ELF-1 (cell line): Measurements from ENCODE around the gene LATS2.
"Not testable (repeated sequence)": the region's sequence is repeated elsewhere in the genome, so short reads cannot be mapped to it uniquely, and the experiment has no call there.

Experiments
- DNase-seq: peaks from one replicate; pipeline ENCODE4 v3.0.0-alpha.2; 2016; ENCODE audit warnings: low read depth, low spot score

The LATS2 gene

DNA sequence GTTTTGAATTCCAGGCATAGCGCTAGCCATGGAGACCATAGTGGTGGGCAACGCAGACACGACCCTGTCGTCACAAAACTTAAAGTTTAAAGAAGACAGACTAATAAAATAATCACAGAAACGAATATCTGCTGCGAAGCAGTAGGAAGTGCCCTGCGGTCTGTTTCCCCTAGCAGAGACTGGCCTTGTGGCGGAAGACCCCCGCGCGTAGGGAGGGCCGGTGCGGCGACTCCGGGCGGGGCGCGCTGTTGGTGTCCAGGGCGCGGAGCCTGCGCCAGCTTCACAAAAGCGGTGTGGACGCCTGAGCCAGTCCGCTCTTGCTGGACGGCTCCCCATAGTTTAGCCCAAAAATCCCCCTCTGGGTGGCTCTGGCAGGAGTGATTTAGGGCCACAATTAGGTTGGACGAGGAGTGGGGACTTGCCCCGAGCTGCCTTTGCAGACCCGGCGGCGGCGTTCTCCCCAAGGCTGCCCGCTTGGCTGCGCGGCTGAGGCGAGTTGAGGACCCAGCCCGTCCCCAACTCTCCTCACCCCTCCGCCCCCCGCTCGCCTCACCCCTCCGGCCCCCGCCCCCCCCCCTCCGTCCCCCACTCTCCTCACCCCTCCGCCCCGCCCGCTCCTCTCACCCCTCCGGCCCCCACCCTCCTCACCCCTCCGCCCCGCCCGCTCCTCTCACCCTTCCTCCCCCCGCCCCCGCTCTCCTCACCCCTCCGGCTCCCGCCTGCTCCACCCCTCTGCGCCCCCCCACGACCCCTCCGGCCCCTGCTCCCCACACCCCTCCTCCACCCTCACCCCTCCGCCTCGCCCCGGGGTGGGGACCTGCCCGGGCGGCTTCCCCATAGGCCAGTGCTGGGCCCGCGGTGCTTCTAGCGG, 14.2 kb upstream of the LATS2 start:
- DNase-seq = peak; percentile 82

DNA sequence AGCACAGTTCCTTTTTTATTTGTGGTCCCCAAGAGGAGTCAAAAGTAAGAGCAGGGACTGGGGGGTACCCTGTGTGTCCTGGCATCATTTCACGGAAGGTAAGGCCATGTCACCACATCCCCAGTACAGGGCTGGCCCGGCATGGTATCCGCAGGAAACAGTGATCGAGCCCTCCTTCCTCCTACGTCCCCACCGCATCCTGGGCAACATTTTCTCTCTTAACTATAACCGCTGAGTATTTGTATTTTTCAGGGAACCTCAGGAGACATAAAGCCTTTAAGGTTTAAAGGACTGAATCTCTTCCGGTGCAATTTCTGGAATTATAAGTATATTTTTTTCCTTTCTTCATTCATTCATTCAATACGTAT, 13.6 kb upstream of the LATS2 start:
- DNase-seq = no peak

DNA sequence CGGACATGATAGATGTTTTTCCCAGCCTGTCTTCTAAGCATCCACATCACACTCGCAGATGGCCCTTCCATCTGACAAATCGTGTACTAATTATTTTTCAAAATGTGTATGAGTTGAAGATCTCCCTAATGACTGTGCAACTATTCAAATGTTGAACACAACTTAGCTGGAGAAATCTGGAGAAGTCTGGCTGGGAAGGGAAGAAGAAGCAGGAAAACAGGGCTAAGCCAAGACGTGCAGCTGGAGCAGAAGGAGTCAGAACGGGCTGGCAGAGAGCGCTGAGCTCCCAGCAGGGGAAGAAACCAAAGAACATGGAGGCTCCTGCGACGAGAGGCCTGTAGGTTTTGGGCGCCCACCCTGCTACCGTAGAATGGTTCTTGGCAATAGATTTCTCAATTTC, 13.2 kb upstream of the LATS2 start:
- DNase-seq = no peak

DNA sequence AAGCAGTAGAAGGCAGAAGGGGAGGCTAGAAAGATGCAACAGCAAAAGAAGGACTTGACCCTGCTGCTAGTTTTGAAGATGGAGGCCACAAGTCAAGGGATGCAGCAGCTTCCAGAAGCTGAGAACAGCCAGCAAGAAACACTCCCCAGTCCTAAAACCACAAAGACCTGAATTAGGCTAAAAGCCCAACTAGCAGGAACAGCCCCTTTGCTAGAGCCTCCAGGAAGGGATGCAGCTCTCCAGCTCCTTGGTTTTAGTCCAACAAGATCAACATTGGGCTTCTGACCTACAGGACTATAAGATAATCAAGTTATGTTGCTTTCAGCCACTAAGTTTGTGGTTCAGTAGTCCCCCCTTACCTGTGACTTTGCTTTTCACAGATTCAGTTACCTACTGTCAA, 10.5 kb upstream of the LATS2 start:
- DNase-seq = no peak

DNA sequence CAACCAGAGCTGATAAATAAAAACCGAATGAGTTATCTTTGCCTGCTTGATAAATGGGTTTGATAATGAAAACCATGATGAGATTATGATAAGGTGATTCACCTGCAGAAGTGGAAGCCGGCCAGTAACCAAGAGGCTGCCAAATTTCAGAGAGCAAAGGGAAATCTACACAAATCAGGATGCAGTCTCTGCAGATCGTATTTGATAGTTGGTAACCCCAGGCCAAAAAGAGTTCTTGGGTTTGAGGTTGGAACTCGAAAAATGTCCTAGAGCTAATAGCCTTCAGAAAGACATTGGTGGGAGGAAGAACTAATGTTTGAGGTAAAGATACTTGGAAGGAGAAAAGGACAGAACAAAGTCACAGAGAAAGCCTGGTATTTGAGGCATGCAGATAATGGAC, 9.6 kb upstream of the LATS2 start:
- DNase-seq = peak; percentile 41

DNA sequence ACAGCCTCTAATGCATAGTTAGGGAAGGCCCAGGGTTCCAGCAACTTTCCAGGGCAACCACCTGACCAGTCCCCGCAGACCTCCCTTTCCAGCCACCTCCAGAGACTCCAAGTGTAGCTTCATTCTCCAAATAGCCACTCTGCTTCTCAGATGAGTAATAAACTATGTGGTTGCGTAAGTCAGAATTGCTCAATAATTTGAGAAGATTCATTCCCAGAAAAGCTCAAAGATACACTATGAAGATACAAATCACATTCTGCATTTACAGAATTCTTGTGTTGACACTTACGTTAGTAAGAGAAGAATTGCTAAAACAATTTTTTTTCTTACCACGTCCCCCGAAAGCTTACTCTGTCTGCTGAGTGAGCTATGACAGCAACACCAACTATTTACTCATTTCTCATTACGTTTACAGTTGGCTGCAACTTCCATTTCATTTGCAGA, 8.2 kb upstream of the LATS2 start:
- no peak for DNase-seq

DNA sequence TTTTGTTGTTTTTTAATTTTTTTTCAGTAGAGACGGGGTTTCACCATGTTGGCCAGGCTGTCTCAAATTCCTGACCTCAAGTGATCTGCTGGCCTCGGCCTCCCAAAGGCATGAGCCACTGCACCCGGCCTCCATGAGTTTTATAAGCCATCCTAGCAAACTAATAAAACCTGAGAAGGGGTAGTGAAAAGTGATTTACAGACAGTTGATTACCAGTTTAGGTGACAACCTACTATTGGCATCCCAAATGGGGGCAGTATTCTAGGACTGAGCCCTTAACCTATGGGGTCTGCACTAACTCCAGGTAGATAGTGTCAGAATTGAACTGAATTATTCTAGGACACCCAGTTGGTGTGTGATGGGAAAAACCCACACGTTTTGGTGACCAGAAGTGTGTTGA, 6.5 kb upstream of the LATS2 start:
- DNase-seq = no peak

DNA sequence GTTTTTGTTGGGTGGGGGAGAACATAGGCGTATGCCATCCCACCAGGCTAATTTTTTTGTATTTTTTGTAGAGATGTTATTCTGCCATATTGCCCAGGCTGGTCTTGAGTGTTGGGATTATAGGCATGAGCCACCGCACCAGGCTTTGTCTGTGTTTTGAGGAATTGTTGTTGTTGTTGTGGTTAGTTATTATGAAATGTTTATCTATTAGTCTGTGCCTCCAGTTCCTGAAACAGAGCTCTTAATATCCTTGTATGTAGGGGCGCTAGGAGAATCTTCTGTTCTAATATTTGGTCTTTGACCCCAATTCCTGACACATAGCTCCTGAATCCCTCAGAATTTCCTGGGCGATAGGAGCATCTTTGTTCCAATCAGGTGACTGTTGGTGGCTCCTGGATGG, 5.6 kb upstream of the LATS2 start:
- no peak for DNase-seq

DNA sequence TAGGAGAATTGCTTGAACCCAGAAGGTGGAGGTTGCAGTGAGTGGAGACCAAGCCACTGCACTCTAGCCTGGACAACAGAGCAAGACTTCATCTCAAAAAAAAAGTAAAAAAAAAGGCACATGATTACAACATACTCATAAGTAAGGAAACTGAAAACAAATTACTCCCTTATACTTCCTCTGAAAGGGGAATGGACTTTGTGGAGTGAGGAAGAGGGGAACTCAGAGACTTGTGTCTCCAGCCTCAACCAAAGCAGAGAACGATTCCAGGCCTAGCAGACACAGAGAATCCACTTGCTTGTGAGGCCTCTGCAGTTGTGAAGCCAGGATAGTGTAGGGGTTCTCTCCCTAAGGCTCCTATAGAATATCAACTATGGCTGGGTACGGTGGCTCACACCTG, 4.3 kb upstream of the LATS2 start:
- DNase-seq = no peak

DNA sequence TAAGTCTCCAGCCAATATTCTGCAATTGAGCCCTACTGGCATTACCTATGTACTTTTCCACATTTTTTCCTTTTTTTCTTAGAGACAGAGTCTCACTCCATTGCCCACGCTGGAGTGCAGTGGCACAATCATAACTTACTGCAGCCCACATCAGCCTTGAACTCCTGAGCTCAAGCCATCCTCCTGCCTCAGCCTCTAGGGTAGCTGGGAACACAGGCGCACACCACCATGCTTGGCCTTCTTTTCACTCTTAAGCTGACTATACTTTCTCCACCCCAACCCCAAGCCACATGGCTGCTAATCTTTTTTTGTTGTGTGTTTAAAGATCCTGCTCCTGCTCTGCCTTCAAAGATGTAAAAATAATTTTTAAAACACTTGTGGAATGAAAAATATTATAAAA, 1.6 kb upstream of the LATS2 start:
- DNase-seq = no peak

DNA sequence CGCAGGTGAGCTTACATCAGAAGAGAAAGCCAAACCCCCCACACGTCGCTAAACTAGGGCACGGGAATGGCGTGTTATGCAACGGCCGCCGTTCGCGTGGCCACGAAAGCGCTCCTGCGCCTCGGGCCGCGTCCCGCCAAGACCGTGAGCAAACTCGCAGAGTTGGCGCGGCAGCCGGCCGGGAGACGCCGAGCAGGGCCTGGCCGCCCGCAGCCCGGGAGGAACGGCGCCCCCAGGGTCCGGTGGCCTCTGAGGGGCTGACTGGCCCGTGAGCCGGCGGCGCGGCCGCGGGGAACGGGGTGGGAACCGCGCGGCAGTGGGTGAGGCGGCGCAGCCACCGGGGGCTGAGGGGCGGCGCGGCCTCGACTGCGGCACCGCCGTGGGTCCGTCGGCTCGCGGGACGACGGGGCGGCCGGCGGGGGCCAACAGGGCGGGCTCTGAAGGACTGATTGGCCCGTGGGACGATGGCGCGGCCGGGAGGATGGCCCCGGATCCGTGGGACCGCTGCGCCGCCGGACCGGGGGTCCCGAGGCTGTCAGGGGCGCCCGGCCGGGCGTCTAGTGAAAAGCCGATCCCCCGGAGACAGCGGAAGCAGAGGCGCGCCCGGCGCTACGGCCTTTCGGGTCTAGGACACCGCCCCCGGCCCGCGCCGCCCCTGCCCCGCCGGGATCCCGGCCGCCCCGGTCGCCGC, 903 bp downstream of the LATS2 start:
- no peak for DNase-seq

DNA sequence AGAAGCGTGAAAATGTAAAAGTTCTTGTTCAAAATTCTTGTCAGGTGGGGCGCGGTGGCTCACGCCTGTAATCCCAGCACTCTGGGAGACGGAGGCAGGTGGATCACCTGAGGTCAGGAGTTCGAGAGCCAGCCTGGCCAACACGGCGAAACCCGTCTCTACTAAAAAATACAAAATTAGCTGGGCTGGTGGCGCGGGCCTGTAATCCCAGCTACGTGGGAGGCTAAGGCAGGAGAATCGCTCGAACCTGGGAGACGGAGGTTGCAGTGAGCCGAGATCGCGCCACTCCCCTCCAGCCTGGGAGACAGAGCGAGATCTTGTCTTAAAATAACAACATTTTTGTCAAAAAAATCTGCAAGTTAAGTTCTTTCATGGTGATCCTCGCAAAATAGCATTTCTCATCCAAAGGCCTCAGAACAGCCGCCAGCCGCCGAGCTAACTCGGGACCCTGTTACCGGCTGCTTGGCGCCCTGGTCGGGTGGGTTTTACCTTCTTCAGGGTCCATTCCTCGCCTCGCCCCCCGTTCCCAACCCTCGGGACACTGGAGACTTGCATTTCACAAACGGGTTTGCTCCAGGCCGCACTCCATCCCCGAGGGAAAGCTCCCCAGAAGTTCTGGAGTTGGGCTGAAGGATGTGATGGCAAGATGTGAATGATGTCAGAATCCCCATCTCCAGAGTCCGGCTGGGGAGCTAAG, 1.6 kb downstream of the LATS2 start:
- peak; percentile 64 for DNase-seq

DNA sequence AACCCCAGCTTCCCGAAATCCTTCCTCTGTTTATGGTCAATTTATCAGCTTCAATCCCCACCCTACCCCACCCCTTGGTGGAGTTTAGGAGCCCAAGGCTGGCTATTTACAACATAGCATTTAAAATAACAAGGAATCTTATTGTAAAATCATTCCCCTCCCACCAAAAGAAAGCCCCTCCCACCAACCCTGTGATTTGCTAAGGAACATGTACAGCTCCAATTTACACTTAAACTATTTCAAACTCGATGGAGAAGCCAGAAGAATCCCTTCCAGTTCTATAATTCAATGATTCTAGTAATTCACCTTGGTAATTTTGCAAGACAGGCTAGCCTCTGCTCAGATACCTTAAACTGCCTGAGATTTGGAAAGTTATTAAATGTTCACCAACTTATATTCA, 3.0 kb downstream of the LATS2 start:
- no peak for DNase-seq

DNA sequence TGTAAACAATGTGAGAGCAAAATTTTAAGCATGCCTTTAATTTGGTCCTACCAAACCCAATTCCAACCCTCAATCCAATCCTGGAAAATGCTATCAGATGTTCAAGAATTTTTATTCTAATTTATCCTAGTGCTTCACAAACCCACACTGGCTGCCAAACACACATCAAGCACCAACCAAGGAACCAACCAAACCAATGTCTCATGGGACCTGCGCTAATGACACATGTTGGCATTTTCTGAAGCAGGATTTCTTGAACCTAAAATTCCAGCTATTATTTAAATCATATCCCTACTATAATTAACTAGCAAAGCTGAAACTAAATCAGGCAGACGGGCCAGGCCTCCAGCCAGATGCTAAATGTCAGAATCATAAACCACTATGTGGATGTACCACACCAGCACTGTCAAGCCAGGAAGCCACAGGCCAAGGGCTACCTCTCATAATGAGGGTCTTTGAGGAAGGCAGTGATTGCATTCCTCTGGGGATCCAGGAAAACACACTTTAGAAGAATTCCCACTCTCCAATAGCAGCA, 5.8 kb downstream of the LATS2 start:
- DNase-seq = no peak

DNA sequence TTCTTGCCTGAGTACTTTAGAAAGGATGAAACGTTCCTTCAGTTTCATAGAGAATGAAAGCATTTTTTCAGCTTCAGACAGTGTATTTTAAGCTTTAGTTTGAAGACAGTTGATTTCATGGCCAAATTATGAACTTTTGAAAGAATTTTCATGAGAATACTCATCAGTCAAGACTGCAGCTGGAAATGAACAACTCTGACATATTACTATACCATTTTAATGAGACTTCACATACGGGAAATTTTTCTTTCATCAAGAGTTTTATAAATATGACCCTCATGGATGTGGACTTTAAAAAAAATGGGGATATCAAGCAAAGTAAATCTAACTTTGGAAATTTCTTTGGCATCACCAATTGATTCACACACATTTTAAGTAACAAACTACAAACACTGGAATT, 6.4 kb downstream of the LATS2 start:
- no peak for DNase-seq

DNA sequence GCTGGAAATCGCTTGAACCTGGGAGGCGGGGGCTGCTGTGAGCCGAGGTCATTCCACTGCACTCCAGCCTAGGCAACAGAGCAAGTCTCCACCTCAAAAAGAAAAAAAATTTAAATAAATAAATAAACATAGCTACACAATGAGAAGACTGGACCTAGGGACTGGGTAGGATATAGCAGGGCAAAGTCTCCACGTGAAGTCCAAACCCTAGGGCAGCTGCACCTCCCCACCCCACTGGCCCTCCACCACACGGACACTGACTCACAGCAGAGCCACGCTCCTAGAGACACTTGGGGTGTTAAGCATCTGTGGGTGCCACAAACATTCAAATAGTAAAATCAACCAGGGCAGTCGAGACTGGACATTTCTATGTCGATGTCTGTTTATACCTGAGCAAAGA, 7.1 kb downstream of the LATS2 start:
- no peak for DNase-seq

DNA sequence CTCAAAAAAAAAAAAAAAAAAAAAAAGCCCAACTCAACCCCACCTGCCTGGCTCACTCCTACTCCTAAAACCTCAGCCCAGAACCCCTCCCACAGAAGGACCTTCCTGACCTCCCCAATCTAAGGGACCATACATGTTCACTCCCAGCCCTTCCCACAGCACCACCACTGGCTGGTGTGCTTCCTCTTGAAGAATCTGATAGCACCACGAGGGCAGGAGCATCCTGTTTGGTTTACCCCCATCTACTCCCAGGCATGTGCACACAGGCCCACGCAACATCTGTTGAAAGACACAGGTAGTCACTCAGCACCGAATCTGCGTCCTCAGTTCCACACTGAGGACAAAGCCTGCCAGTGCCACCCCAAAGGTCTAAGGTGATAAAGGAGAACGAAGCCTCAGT, 8.2 kb downstream of the LATS2 start:
- no peak for DNase-seq

DNA sequence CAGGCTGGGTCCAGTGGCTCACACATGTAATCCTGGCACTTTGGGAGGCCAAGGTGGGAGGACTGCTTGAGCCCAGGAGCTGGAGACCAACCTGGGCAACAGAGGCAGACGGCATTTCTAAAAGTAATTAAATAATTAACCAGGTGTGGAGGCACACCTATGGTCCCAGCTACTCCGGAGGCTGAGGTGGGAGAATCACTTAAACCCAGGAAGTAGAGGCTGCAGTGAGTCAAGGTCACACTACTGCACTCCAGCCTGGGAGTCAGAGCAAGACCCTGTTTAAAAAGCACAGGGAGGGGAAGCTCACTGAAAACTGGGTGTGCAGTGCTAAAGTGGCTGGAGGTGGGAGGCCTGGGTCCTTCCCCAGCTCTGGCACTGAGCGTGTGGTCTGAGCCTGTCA, 9.7 kb downstream of the LATS2 start:
- DNase-seq = no peak

DNA sequence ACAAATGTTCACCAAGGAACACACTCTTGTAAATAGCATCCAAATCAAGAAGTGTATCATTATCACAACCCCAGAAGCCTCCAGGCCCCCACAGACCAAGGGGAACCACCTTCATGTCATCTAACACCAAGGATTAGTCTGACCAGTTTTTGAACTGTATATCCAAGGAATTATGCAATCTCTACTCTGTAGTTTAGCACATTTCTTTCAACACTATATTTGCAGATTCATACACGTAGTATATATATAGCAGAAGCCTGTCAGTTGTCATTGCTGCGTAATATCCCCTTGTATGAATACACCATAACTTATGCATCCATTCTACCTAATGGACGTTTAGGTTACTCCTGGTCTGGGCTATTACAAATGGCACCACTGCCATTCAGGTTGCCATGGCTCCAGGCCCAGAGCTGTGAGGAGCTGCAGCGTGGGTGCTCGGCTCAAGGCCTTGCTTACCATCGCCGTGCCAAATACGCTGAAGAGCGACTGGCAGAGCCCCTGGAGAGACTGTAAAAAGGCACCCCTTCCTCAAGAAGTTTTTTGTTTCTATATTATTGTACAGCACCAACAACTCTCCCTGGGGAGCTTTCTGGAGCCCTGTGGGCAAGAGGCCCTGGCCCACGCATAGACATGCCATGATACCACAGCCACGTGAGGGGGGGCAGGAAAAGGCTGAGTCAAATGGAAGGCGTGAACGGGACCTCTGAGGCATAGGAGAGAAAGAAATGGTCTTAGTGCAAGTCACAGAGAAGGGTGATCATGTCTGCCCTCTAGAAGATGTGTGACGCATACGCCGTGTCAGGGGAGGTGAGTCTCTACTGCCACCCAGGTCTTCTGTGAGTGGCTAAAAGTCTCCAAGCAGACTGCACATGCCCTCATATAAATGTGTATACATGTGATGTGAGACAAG, 10.8 kb downstream of the LATS2 start:
- DNase-seq = no peak

DNA sequence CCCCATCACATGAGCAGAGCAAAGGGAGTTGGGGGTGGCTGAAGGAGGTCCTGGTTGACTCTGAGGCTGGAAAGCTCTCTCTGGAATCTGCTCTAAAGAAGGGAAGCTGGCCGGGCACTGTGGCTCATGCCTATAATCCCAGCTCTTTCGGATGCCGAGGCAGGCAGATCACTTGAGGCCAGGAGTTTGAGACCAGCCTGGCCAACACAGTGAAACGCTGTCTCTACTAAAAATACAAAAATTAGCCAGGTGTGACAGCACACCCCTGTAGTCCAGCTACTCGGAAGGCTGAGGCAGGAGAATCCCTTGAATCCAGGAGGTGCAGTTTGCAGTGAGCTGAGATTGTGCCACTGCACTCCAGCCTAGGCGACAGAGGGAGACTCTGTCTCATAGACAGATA, 11.7 kb downstream of the LATS2 start:
- not testable (repeated sequence) for DNase-seq
